ENCODE results near the gene CYP21A2.

DNA sequence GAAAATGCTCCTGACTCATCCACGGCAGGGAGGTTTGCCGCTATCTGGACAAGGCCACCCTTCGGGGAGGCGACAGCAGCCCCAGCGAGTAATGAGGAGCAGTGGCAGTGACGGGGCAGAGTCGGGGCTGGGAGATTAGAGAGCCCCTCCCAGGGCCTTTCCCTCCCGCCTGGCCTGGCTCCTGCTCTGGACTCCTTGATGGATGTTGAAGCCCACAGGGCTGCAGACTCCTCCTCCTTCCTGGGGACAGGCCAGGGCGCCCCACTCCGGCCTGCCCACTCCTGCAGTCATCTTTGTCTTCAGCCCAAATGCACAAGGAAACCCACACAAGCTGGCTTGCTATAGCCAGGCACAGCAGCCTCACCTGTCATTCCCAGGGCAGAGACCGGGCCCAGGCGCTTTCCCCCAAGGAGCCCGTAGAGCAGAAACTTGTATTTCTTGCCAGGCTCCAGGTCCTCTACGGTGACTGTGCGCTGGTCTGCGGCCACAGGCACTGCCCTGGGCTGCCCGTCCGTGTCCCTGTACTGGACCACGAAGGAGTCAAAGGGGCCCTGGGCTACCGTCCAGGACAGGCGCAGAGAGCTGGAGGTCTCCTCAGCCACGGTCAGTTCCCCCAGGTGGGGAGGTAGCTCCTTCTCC, 7.7 kb downstream of the CYP21A2 start:
- TF ChIP-seq, protein P1, sequence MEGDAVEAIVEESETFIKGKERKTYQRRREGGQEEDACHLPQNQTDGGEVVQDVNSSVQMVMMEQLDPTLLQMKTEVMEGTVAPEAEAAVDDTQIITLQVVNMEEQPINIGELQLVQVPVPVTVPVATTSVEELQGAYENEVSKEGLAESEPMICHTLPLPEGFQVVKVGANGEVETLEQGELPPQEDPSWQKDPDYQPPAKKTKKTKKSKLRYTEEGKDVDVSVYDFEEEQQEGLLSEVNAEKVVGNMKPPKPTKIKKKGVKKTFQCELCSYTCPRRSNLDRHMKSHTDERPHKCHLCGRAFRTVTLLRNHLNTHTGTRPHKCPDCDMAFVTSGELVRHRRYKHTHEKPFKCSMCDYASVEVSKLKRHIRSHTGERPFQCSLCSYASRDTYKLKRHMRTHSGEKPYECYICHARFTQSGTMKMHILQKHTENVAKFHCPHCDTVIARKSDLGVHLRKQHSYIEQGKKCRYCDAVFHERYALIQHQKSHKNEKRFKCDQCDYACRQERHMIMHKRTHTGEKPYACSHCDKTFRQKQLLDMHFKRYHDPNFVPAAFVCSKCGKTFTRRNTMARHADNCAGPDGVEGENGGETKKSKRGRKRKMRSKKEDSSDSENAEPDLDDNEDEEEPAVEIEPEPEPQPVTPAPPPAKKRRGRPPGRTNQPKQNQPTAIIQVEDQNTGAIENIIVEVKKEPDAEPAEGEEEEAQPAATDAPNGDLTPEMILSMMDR (IDR thresholded peaks at IDR 0.05), result no peak
- no peak for TF ChIP-seq EP300 (IDR thresholded peaks at IDR 0.05)
- no peak for TF ChIP-seq POLR2A (IDR thresholded peaks at IDR 0.05)
